DMS 273 (cell line): ENCODE measurements around the gene FBXL7.

Source experiments
- DNase-seq: peaks from one replicate; lab custom pipeline; 2025; ENCODE audit not compliant: unreplicated experiment; lab: John Stamatoyannopoulos, UW

The FBXL7 gene

GRCh38 chr5:15610216-15610615 is 110.2 kb downstream of the FBXL7 start:
- no peak for DNase-seq

- no peak for DNase-seq
These were observed 111.0 kb downstream of the FBXL7 start for GRCh38 chr5:15611008-15611407.

DNA sequence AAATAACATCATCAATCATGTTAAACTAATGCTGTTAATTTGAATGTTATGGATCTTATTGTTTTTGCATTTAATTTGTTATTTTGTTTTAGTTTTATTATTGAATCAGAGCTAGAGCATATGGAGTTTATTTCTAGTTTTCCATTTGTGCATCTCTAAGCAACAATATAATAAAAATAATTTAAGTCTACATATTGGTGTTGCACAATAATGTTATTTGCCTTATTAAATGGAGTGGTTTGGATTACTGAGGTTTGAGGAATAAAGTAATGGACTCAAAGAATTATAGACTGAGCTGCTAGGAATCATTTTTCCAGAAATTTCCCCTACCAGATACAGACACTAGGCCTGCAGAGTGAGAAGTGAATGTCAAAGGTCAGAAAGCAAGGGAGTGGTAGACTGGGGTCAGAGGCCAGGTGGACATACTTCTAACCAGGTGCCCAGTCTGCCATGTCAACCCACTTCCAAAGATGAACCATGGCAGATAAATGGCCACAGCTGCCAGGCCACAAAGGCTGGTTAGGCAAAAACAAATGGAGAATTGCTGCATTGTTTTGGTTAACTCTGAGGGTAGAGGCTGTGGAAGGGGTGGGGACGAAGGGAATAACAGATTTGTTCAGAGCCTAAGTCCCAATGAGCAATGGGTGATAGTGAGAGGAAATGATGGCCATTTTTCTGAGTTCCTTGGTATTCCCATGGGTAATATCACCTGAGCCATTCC is 113.1 kb downstream of the FBXL7 start:
- no peak for DNase-seq

DNA sequence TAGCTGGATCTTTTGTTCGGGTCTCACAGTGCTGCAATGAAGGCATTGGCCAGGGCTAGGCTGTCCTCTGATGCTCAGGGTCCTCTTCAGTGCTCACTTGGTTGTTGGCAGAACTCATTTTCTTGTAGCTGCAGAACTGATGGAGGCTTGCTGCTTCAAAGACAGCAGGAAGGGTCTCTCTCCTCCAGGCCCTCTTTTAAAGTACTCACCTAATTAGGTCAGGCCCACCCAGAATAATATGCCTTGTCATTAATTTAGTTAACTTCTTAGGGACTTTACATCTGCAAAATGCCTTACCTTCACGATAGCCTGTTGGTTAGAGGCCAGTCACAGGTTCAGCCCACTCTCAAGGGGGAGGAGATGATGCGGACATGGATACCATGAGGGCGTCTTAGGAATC is 114.7 kb downstream of the FBXL7 start:
- DNase-seq: no peak

GRCh38 chr5:15615859-15616258 is 115.9 kb downstream of the FBXL7 start:
- no peak for DNase-seq

DNA sequence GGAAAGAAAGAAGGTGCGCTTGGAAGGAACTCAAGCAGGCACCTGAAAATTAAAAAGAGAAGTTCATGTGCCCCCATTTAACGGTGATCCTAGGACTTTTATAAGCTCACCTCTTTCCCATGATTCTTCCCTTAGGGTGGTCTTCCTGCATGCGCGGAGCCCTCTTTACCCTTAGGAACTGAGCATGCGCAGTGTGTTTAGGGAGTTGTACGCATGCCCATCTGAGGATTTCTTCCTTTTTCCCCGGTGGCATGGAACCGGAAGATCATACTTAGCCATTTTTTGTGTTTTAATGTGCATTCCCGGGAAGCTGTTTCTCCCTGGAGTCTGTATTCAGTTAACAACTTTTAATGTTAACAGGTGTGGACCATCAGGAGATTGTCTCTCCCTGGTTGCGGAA is 119.0 kb downstream of the FBXL7 start:
- DNase-seq: no peak

DNA sequence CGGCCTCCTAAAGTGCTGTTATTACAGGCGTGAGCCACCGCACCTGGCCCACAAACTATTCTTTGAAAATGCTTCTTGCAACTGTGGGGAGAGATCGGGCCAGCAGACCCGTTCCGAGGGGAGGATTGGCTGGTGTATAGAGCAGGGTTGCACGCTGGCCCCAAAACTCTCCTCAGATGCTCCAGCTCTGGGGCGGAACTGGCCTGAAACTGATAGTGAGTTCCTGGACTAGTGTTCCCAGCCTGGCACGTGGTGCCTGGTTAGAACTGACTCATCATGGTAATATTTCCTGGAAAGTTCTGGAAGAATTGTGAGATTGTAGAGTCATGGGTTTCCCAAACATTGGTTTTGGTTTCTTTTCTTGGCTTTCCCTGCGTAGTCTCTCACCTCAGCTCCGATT is 120.5 kb downstream of the FBXL7 start:
- DNase-seq: no peak

DNA sequence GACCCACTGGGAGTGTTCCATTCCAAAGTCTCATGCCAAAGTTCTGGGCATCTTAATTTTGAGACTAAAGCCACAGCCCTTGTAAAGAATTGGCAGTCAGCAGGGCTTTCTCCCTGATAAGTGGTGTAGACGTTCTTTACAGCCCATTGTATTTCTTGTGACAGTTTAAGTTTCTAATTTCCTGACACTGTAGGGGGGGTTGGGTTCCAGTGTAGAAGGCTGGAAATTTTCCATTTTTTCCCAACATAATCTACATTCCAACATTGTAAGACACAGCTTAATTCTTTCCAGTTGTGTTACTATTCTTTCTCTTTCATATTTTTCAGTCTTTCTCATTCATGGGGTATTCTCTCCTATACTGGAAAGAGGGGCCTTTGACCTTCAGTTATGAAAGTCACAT is 121.1 kb downstream of the FBXL7 start:
- no peak for DNase-seq

GRCh38 chr5:15623794-15624193 is 123.8 kb downstream of the FBXL7 start:
- no peak for DNase-seq

DNA sequence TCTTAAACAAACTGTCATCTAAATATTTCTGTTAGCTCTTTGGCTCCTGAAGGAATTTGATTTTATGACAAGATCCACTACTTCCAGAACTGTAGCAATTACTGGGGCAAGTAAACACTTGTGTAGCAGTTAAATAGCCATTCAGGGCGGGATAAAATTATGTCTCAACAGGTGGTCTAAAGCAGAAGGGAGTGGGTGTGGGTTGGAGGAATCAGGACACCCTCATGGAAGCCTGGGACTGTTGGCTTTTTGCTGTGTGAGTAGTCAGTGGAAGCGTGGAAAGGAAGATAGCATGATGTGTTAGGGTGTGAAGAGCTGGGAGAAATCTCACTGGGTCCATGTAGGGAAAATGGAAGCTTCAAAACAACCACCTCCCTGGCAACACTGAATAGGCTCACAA is 127.1 kb downstream of the FBXL7 start:
- DNase-seq: peak; percentile 61

DNA sequence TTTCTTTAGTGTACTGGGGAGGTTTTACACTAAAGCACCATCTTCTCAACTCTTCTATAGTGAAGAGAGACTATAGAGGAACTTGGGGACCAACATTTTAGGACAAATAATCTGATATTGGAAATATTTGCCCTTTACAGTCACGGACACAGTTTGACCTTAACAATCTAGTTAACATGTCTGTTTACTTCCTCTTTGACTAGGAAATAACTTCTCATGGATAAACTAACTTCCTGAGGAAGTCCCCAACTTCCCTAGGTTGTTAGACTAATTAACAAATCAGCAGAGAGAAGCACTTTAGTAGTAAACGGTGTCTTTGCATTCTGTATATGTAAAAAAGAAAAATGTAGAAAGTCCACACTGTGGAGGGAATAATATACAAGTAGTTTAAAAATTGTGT is 127.7 kb downstream of the FBXL7 start:
- DNase-seq: no peak

DNA sequence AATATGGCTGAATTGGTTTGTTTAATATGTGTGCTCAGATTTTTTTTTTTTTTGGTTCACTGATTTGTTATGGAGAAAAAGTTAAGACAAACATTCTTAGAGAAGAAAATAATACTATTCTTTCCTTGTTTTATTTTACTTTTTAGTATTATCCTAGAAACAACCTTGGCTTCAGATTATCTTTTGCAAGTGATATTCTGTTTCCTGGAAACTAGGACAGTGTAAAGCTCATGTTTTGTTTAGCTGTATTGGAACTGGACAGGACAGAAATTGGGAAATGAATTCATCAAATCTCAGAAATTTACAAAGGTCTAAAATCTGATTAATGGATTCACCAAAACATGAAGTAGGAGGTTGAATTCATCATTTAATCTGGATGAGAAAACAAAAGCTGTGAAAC is 130.5 kb downstream of the FBXL7 start:
- no peak for DNase-seq

GRCh38 chr5:15634591-15635288 is 134.8 kb downstream of the FBXL7 start:
- DNase-seq: no peak

GRCh38 chr5:15635289-15635616 is 135.3 kb downstream of the FBXL7 start:
- no peak for DNase-seq

DNA sequence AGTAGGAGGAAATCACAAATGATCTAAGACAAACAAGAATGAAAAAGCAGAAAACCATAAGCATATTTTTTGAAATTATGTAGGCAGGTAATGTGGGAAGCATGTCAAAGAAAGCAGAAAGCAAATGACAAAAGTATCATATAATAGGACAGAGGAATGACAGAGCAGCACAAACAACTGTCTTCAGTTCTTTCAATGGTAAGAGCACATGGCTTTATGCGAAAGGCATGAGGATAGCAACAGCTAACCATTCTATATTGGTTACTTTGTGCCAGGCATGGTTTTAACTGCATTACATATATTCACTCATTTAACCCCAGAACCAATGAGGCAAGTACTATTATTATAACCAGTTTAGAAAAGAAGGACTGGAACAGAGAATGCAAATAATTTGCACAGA is 137.4 kb downstream of the FBXL7 start:
- DNase-seq: no peak

GRCh38 chr5:15637886-15638285 is 137.9 kb downstream of the FBXL7 start:
- no peak for DNase-seq

GRCh38 chr5:15638296-15638695 is 138.3 kb downstream of the FBXL7 start:
- no peak for DNase-seq

GRCh38 chr5:15639288-15639687 is 139.3 kb downstream of the FBXL7 start:
- DNase-seq: no peak

- DNase-seq: no peak
These were observed 140.1 kb downstream of the FBXL7 start for GRCh38 chr5:15640116-15640515.

DNA sequence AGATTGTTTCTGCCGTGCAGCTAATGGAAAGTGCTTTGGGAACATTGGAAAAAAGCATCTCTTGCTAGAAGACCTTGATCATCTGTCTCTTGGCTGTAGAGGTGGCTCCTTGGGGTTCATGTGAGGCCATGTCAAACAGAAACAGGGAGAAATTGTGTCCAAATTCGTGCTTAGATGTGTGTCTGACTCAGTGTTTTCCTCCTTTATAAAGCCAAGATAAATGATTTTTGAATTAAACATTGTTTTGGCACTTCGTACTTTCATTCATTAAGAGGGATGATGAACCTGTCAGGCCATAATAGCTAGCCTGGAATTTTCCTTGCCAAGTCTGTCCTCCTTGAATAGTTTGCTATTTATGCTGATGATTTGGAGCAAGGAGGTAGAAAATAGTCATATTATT is 143.8 kb downstream of the FBXL7 start:
- no peak for DNase-seq

GRCh38 chr5:15645381-15646160 is 145.6 kb downstream of the FBXL7 start:
- DNase-seq: no peak

GRCh38 chr5:15646371-15646770 is 146.4 kb downstream of the FBXL7 start:
- no peak for DNase-seq
